H9 (cell line): ENCODE data around the gene GALNT2. TPM values are rescaled to one million over a fixed set of nuclear protein-coding genes. Genes with fewer than 3 reads are reported as not detected.

Source experiments
- DNase-seq: peaks from one replicate; pipeline ENCODE4 v3.0.0-alpha.2; 2017
- H2AFZ ChIP-seq: one replicate; pipeline ENCODE4 v1.6.1; 2013; ENCODE audit warnings: mild to moderate bottlenecking, low read length, control low read depth, moderate library complexity
- H2AK5ac ChIP-seq: 2 replicates; pipeline ENCODE4 v1.6.1; 2013; ENCODE audit warnings: low read length, control low read depth, mixed read lengths; ENCODE audit not compliant: insufficient read length
- H2BK120ac ChIP-seq: one replicate; pipeline ENCODE4 v1.6.1; 2013; ENCODE audit warnings: low read depth, mild to moderate bottlenecking, low read length, control low read depth, inconsistent platforms; ENCODE audit not compliant: poor library complexity, severe bottlenecking
- H2BK12ac ChIP-seq: 2 replicates; pipeline ENCODE4 v1.6.1; 2013; ENCODE audit warnings: low read length, control low read depth, mixed read lengths, low read depth; ENCODE audit not compliant: insufficient read length
- H2BK15ac ChIP-seq: 2 replicates; pipeline ENCODE4 v1.6.1; 2013; ENCODE audit warnings: low read depth, low read length, control low read depth
- H2BK20ac ChIP-seq: one replicate; pipeline ENCODE4 v1.6.1; 2013; ENCODE audit warnings: low read depth, mild to moderate bottlenecking, low read length, control low read depth, inconsistent platforms; ENCODE audit not compliant: poor library complexity, severe bottlenecking
- H2BK5ac ChIP-seq: 2 replicates; pipeline ENCODE4 v1.6.1; 2013; ENCODE audit warnings: low read length, control low read depth, mixed read lengths; ENCODE audit not compliant: insufficient read length
- H3K14ac ChIP-seq: 2 replicates; pipeline ENCODE4 v1.6.1; 2013; ENCODE audit warnings: low read length, control low read depth; ENCODE audit not compliant: insufficient read depth
- H3K18ac ChIP-seq: 2 replicates; pipeline ENCODE4 v1.6.1; 2013; ENCODE audit warnings: low read depth, mild to moderate bottlenecking, mixed read lengths, low read length, control low read depth; ENCODE audit not compliant: insufficient read length
- H3K23ac ChIP-seq: 2 replicates; pipeline ENCODE4 v1.6.1; 2013; ENCODE audit warnings: low read length, control low read depth, mixed read lengths, low read depth; ENCODE audit not compliant: insufficient read length
- H3K23me2 ChIP-seq: 2 replicates; pipeline ENCODE4 v1.6.1; 2013; ENCODE audit warnings: low read depth, mild to moderate bottlenecking, mixed read lengths, low read length, control low read depth; ENCODE audit not compliant: insufficient read length, poor library complexity, severe bottlenecking
- H3K27ac ChIP-seq: 2 replicates; pipeline ENCODE4 v1.5.1; 2013; ENCODE audit warnings: low read length, control low read depth, mixed read lengths, low read depth; ENCODE audit not compliant: insufficient read length
- H3K27me3 ChIP-seq: 2 replicates; pipeline ENCODE4 v1.6.1; 2013; ENCODE audit warnings: low read length, control low read depth, inconsistent platforms; ENCODE audit not compliant: insufficient read depth
- H3K4ac ChIP-seq: 2 replicates; pipeline ENCODE4 v1.6.1; 2013; ENCODE audit warnings: low read depth, mild to moderate bottlenecking, control low read depth, inconsistent platforms, low read length, moderate library complexity
- H3K4me1 ChIP-seq: 2 replicates; pipeline ENCODE4 v1.6.1; 2013; ENCODE audit warnings: low read length, control low read depth, inconsistent platforms; ENCODE audit not compliant: insufficient read depth
- H3K4me2 ChIP-seq: 2 replicates; pipeline ENCODE4 v1.6.1; 2013; ENCODE audit warnings: low read length, control low read depth, mixed read lengths; ENCODE audit not compliant: insufficient read length, insufficient read depth
- H3K56ac ChIP-seq: 2 replicates; pipeline ENCODE4 v1.6.1; 2013; ENCODE audit warnings: low read depth, mild to moderate bottlenecking, mixed read lengths, low read length, control low read depth; ENCODE audit not compliant: insufficient read length
- H3K79me1 ChIP-seq: 2 replicates; pipeline ENCODE4 v1.6.1; 2013; ENCODE audit warnings: low read depth, mild to moderate bottlenecking, moderate library complexity, low read length, control low read depth, inconsistent platforms; ENCODE audit not compliant: insufficient read depth, poor library complexity, severe bottlenecking
- H3K79me2 ChIP-seq: 2 replicates; pipeline ENCODE4 v1.6.1; 2013; ENCODE audit warnings: low read length, control low read depth, inconsistent platforms; ENCODE audit not compliant: insufficient read depth
- H3K9ac ChIP-seq: 2 replicates; pipeline ENCODE4 v1.6.1; 2013; ENCODE audit warnings: low read length, control low read depth, mixed read lengths; ENCODE audit not compliant: insufficient read length; ENCODE audit errors: extremely low read depth
- H3K9me3 ChIP-seq: one replicate; pipeline ENCODE4 v1.6.1; 2013; ENCODE audit warnings: low read depth, low read length, inconsistent platforms; ENCODE audit not compliant: control insufficient read depth
- H3T11ph ChIP-seq: one replicate; pipeline ENCODE4 v1.6.1; 2013; ENCODE audit warnings: mild to moderate bottlenecking, low read length, control low read depth, inconsistent platforms
- H4K20me1 ChIP-seq: one replicate; pipeline ENCODE4 v1.6.1; 2013; ENCODE audit not compliant: control insufficient read depth, insufficient read length, insufficient read depth
- H4K5ac ChIP-seq: 2 replicates; pipeline ENCODE4 v1.6.1; 2013; ENCODE audit warnings: low read depth, mild to moderate bottlenecking, mixed read lengths, low read length, control low read depth; ENCODE audit not compliant: insufficient read length
- H4K8ac ChIP-seq: replicated peaks from 2 replicates; pipeline ENCODE4 v1.6.1; 2013; ENCODE audit warnings: low read length, control low read depth, mixed read lengths, low read depth; ENCODE audit not compliant: insufficient read length
- H4K91ac ChIP-seq: 2 replicates; pipeline ENCODE4 v1.6.1; 2013; ENCODE audit warnings: low read depth, mild to moderate bottlenecking, moderate library complexity, mixed read lengths, low read length, control low read depth; ENCODE audit not compliant: insufficient read length
- H3K27ac Mint-ChIP-seq, 3 experiments: 2 replicates in 2 of 3; 3 replicates in 1 of 3; pipeline ENCODE4 v1.8.0; 2020 to 2021; ENCODE audit warnings: mixed read lengths in 3 of 3, mild to moderate bottlenecking in 1 of 3, moderate library complexity in 1 of 3
- H3K27me3 Mint-ChIP-seq: 2 replicates; pipeline ENCODE4 v1.8.0; 2021; ENCODE audit warnings: low read depth, mild to moderate bottlenecking, moderate library complexity, mixed read lengths
- H3K36me3 Mint-ChIP-seq, 3 experiments: 2 replicates in 2 of 3; 3 replicates in 1 of 3; pipeline ENCODE4 v1.8.0; 2020 to 2021; ENCODE audit warnings: low read depth in 3 of 3, mixed read lengths in 3 of 3; ENCODE audit not compliant: insufficient read depth in 1 of 3
- H3K4me1 Mint-ChIP-seq, 2 experiments: 2 replicates each; pipeline ENCODE4 v1.8.0; 2020; ENCODE audit warnings: mixed read lengths in 2 of 2
- H3K4me3 Mint-ChIP-seq, 2 experiments: 2 replicates in 1 of 2; 3 replicates in 1 of 2; pipeline ENCODE4 v1.8.0; 2020 to 2021; ENCODE audit warnings: mild to moderate bottlenecking in 2 of 2, mixed read lengths in 2 of 2, moderate library complexity in 1 of 2
- H3K9me3 Mint-ChIP-seq, 2 experiments: 2 replicates in 1 of 2; 3 replicates in 1 of 2; pipeline ENCODE4 v1.8.0; 2020; ENCODE audit warnings: mild to moderate bottlenecking in 2 of 2, mixed read lengths in 2 of 2, moderate library complexity in 1 of 2
- WGBS: extraction: QIAGEN DNeasy Blood & Tissue Kit; methylation state at CpG from one replicate; pipeline ENCODE4 v1.1.7; 2013; ENCODE audit warnings: missing lambda C conversion rate, low lambda C conversion rate, mixed read lengths; ENCODE audit not compliant: insufficient read length; ENCODE audit errors: extremely low coverage; 5-methylcytosine and 5-hydroxymethylcytosine counted together
- total RNA-seq: library from RNA; stranded (reverse); gene quantifications from 2 replicates; pipeline ENCODE4 v1.2.1, GENCODE V29; 2021
- TF ChIP-seq, protein P1 (sequence below): fragments of 200-600 bp; sonication (generic); conservative IDR thresholded peaks from 3 replicates; pipeline ENCODE4 v1.8.0; 2021; ENCODE audit warnings: antibody characterized with exemption, mild to moderate bottlenecking

Gene GALNT2
- total RNA-seq, 1 experiment from 2014 or later = 57.6 TPM

DNA sequence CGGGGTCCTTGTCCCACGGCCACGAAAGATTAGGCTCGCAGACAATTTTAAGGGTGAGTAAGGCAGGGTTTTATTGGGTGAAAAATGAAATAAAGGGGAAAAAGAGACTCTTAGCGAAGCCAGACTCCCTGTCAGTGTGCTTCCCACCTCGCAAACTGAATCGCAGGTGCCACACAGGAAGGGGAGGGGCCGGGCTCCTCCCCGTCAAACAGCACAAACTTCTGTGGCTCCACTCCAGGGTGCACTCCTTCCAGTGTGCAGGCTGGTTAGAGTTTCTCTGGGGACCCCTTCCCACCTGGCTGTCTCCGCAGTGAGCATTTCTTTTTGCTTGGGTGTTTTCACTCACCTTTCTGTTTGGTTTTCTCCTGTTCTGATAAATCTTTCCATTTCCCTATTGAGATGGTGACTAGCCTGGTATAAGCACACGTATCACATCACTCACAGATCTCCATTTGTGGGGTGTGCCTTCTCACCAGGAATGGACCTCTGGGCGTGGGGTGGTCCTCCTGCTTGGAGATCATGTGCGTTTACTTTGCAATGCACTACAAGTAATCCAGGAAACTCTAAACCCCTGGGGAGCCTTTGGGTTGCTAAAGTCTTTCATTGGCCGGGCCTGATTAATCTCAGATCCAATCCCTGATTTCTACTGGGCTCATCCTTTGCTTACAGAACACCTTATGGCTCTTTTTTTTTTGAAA is 37.6 kb upstream of the GALNT2 start:
- no peak overlapping the region for H3K4me3 Mint-ChIP-seq

More for the DNA sequence above, 37.6 kb upstream of the GALNT2 start:
- Histone ChIP-seq H4K91ac (no peak overlapping the region), H3K4me2 (no peak overlapping the region), H2AFZ (no peak overlapping the region), H3K14ac (no peak overlapping the region), H3K4ac (no peak overlapping the region), H4K20me1 (no peaks in the 10 kb centered on the region), H3T11ph (no peak overlapping the region), H2BK5ac (no peak overlapping the region), H2BK120ac (no peak overlapping the region), H3K18ac (no peak overlapping the region), H3K79me1 (no peaks in the 10 kb centered on the region), H3K27me3 (no peaks in the 10 kb centered on the region), H3K23me2 (no peaks in the 10 kb centered on the region), H4K8ac (no peak overlapping the region), H3K9me3 (no peaks in the 10 kb centered on the region), H3K23ac (no peak overlapping the region), H4K5ac (no peak overlapping the region), H3K27ac (no peak overlapping the region), H2BK15ac (no peak overlapping the region), H3K9ac (no peak overlapping the region), H3K79me2 (no peaks in the 10 kb centered on the region), H3K4me1 (no peaks in the 10 kb centered on the region; the same call in 1 of the 2 replicates), H2BK12ac (no peak overlapping the region), H3K56ac (no peak overlapping the region), H2AK5ac (no peak overlapping the region), H2BK20ac (no peak overlapping the region)
- peaks cover 0 to 6% (median 0%) of the 10 kb centered on the region in 3 experiments; a peak in 1 of 7 replicates for H3K36me3 Mint-ChIP-seq
- peaks cover 0 to 9% of the 10 kb centered on the region in 2 experiments for H3K9me3 Mint-ChIP-seq
- TF ChIP-seq, protein P1, sequence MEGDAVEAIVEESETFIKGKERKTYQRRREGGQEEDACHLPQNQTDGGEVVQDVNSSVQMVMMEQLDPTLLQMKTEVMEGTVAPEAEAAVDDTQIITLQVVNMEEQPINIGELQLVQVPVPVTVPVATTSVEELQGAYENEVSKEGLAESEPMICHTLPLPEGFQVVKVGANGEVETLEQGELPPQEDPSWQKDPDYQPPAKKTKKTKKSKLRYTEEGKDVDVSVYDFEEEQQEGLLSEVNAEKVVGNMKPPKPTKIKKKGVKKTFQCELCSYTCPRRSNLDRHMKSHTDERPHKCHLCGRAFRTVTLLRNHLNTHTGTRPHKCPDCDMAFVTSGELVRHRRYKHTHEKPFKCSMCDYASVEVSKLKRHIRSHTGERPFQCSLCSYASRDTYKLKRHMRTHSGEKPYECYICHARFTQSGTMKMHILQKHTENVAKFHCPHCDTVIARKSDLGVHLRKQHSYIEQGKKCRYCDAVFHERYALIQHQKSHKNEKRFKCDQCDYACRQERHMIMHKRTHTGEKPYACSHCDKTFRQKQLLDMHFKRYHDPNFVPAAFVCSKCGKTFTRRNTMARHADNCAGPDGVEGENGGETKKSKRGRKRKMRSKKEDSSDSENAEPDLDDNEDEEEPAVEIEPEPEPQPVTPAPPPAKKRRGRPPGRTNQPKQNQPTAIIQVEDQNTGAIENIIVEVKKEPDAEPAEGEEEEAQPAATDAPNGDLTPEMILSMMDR = no peak
- WGBS = no CpG with 5 or more reads among the region's 14 CpGs
- H3K27me3 Mint-ChIP-seq = peaks cover 8% of the 10 kb centered on the region
- H3K4me1 Mint-ChIP-seq = peaks cover 12 to 16% of the 10 kb centered on the region in 2 experiments
- DNase-seq = no peak
- no peak overlapping the region for H3K27ac Mint-ChIP-seq
